HG02970 (cell line): ENCODE results near the gene HOXB9.

Experiments
- ATAC-seq: cut with Tn5 transposase; IDR thresholded peaks from one replicate; pipeline ENCODE4 v1.9.1; 2021; ENCODE audit warnings: mild to moderate bottlenecking, moderate library complexity, moderate number of reproducible peaks; ENCODE audit not compliant: unreplicated experiment, low FRiP score

Gene HOXB9

DNA sequence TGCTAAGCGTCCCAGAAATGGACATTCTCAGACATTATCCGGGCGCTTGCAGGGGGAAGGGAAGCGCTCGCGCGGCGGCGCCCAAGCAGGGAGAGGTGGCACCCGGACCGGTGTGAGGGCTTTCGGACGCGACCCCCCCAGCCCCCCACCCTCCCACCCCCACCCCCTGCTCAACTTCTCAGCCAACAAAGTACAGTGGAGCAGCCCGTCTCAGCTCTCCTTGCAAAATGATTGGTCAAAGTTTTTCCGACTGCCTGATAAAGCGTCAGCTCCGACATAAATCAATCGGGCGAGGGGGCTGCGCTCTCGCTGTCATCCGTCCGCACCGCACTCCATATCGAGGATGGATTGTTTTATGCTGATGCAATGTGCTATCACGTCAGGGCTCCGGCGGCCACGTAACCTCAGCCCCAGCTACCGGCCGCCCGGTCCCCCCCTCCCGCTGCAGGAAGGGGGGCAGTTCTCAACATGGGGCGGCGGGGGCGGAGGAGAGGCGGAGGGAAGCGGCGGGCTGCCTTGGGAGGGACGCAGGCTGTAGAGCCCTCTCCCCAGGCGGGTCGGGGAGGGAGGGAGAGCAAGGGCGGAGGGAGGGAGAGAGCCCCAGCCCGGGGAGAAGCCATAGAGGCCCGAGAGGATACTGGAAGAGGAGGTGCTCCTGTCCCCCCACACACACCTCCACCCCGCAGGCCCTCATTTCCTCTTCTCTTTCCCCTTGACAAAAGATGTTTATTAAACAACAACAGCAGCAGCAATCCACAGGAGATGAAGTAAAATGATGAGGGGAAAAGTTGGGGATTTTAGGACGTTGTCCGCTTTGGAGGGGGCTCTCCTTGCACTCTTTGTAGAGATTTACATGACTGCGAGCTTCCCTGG lies at the start of gene HOXB9:
Gene HOXB9 (minus strand): TSS at position 114 of the 873 bp plus-strand sequence. CDS start 89 bp downstream, at position 25.
- no peak for ATAC-seq

DNA sequence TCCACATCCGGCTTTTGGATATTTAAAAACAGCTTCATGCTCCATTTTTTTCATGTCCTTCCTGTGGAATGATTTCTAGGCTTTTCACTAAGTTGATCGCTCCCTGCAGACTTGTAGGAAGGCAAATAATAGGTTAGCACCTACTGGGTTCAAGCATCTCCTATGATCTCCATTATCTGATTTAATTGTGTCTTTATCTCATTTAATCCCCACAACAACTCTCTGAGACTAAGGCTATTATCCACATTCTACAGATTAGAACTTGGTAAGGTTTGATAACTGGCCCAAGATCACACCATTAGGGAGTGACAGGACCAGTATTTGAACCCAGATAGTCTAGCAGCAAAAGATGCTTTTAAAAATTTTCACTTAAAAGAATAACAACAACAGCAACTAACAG lies 46.2 kb upstream of the HOXB9 start:
- ATAC-seq, result no peak

DNA sequence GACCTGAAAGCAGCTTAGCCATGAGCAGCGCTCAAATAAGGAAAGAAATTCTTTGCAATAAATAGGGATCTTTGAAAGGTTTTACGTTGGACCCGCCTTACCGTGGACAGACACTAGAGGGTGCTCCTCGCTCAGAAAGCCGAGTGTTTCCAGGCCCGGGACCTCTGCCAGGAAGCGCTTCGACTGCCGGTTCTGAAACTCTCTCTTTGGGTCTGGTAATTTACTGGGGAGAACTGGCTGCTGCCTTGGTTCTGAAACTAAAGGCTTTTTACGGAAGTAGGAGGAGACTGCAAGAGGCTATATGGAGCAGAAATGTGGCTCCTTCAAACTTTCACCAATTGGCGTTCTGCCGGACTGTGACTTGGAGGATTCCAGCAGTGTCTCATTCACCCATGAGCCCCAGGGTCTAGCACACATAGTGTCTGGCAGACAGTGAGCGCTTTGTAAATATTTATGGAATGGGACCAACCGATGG lies 45.6 kb upstream of the HOXB9 start:
- no peak for ATAC-seq

DNA sequence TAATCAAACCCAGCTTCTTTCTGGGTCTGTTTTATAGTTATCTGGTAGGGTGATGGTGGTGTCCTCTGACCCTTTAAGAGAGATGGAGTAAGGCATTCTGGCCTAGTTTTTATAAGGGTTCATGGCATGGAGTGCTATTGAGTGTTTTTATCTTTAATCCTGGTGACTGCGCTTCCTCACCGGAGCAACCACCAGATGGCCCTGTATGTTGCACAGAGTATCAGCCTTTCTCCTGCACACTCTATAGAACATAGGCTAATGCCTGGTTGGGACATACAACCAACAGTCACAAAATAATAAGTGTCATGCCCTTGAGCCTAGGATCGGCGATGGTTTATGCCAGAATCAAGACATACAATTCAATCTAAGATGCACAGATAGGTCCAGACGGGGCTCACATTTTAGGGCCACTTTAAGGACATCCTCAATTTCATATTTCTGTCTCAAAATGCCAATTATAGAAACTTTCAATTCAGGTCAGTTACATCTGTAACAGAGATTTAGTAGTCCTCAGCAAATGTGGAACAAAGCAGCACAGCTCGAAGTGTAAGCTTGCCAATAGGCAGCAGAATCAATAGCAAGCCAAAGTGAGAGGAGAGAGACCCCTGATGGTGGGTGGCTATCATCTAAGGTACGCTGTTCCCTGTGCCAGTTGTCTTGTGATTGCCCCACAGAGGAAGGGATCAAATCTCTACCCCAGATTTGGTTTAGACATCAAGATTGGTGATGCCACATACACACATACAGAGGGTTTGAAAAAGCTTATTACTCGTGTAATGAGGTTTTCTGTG lies 37.2 kb upstream of the HOXB9 start:
- ATAC-seq, result no peak

- no peak for ATAC-seq
These were observed 29.8 kb upstream of the HOXB9 start for GRCh38 chr17:48655913-48656312.

DNA sequence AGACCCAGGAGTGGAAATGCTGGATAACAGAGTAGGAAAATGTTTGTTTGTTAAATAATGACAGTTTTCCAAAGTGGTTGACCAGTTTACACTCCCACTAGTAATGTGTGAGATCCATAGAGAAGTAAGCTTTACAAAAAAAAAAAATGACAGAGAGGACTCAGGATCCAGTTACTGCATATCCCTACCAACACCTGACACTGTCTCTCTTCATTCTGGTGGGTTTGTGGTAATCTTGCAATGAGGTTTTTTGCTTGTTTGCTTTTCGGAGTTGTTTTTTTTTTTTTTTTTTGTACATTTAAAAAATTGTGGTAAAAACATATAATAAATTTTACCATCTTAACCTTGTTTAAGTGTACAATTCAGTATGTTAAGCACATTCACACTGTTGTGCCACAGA lies 23.6 kb upstream of the HOXB9 start:
- ATAC-seq, result no peak

- ATAC-seq, result no peak
These were observed 21.7 kb upstream of the HOXB9 start for GRCh38 chr17:48647963-48648245.

GRCh38 chr17:48647103-48647962 lies 21.2 kb upstream of the HOXB9 start:
- no peak for ATAC-seq

DNA sequence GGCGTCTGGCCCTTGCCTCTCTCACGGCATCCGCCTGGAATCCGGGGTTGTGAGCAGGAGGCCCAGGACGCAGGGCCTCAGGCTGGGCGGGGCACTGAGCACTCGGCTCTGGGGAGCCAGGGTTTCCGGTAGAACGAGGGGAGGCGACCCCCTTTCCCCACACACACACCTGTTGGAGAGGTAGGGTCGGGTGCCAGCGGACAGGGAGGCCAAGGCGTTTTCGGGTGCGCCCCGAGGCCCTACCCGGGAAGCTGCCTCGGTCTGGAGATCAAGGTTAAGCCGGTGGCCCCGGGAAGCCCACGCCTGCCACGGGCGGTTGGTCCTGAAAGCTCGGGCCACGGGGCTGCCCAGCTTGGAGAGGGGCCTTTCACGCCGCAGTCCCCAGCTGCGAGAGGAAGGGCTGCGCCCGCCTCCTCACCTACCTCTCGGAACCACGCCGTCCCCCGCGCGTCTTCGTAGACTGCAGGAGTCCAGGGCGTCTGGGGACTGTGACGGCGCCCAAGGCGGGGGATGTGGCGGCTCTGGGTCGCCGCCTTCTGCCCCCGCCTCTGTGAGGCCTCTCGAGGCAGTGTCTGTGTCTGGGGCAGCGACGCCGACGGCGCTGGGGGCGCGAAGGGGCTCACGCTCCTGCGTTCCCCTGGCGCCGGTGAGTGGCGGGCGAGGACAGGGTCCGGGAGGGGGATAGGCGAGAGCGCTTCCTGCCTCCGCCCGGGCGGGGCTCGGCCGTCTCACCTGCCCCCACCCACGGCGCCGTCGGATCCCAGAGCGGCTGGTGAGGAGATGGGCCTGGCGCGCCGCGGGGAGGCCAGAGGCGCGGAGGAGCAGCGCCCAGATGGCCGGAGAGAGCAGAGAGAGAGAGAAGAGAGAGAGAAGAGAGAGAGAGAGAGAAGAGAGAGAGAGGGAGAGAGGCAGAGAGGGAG lies 20.3 kb upstream of the HOXB9 start:
- no peak for ATAC-seq

- no peak for ATAC-seq
These were observed 19.6 kb upstream of the HOXB9 start for GRCh38 chr17:48645639-48646182.

- ATAC-seq, result no peak
These were observed 18.9 kb upstream of the HOXB9 start for GRCh38 chr17:48644910-48645557.

DNA sequence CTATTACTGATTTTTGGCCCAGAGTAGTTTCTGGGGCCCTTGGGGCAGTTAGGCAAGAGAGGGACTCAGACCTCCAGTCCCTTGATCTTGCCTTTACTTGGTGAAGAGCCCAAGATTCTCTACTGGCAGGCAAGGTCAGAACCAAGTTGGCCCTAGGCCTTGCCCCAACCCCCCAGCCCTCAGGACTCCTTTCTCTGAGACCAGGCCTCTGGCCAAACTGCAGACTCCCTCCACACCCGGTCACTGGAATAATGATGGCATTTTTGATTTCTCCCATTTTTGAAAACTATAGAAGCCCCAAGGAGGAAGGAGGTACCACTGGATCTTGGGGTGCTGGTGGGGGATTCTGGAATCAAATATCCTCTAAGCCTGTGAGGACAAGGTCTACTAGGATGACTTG lies 18.0 kb upstream of the HOXB9 start:
- no peak for ATAC-seq

DNA sequence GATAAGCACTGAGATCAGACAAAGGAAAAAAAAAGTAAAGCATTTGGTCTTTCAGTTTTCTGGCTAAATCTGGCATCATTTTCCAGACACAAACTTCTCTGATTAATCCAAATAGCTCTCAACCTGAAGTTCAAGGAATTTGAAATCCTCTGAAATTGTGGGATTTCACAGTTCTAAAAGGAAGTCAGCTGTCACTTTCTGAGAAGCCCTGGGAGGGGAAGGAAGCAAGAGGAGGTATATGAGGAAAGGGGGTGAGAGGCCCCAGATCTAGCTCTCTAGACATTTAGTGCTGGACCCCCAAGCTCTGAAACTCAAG lies 17.5 kb upstream of the HOXB9 start:
- no peak for ATAC-seq

- ATAC-seq, result no peak
These were observed 16.9 kb upstream of the HOXB9 start for GRCh38 chr17:48642843-48643696.

DNA sequence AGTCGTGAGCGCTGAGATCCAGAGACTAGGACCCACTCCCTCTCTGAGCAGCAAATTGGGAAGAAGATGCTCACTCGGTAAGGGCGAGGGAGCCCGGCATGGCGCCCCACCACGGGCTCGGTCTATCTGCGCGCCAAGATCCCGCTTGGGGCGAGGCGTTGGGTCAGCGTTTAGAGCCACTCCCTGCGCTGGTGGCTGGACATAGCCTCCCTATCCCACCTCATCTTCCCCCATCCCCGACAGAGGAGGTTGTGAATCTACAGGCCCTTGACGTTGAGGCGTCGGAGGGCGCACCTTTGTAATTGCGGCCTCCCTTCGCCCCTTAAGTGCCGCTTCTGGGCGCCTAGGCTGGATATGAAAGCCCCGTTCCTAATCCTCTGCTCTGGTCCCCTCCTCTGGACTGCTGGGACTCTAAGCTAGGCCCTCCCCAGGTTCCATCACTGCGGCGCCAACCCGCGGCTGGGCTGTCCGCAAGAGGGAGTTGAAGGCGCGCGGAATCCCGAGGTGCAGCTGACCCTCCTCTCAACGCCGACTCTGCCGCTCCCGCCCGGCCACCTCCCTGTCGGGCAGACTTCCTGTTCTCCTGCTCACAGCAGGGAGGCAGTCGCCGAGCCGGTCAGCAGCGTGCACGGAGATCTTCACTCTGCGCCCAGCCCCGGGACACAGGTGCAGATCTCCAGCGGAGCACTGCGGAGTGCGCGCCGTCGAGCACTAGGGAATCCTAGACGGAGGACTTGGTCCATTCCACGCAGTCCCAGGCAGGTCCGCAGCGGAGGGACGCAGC lies 16.1 kb upstream of the HOXB9 start:
- ATAC-seq, result no peak

GRCh38 chr17:48641541-48642058 lies 15.4 kb upstream of the HOXB9 start:
- no peak for ATAC-seq

- no peak for ATAC-seq
These were observed 14.7 kb upstream of the HOXB9 start for GRCh38 chr17:48640858-48641180.
